SU-DHL-6 (cell line): ENCODE results near the gene TSPAN4.

ENCODE experiments used
- H2AFZ ChIP-seq: fragments of 200-600 bp; sonication (generic); 2 replicates; pipeline ENCODE4 v1.6.1; 2014; ENCODE audit warnings: low read depth, mild to moderate bottlenecking, moderate library complexity, mixed read lengths, antibody characterized with exemption, low read length; ENCODE audit not compliant: severe bottlenecking
- H3F3A ChIP-seq: fragments of 200-600 bp; shearing (Covaris generic); 2 replicates; pipeline ENCODE4 v1.6.0; 2016; ENCODE audit warnings: antibody characterized with exemption, mild to moderate bottlenecking; ENCODE audit not compliant: insufficient read depth
- H3K27ac ChIP-seq: fragments of 200-600 bp; sonication (generic); 2 replicates; pipeline ENCODE4 v1.5.1; 2016; ENCODE audit warnings: low read depth, mild to moderate bottlenecking, low read length, moderate library complexity, mixed read lengths
- H3K27me3 ChIP-seq: fragments of 200-600 bp; sonication (generic), shearing (Covaris generic); 2 replicates; pipeline ENCODE4 v1.6.0; 2014; ENCODE audit warnings: mild to moderate bottlenecking, low read length
- H3K36me3 ChIP-seq: fragments of 200-600 bp; sonication (generic); 2 replicates; pipeline ENCODE4 v1.6.1; 2014; ENCODE audit warnings: mild to moderate bottlenecking, low read length, mixed read lengths
- H3K4me2 ChIP-seq: fragments of 300-600, 200-600 bp; shearing (Covaris generic), sonication (generic); 2 replicates; pipeline ENCODE4 v1.6.0; 2014; ENCODE audit warnings: low read length, low read depth, mild to moderate bottlenecking; ENCODE audit not compliant: poor library complexity, severe bottlenecking
- H3K4me3 ChIP-seq: fragments of 200-600 bp; sonication (generic); 2 replicates; pipeline ENCODE4 v1.5.1; 2014; ENCODE audit warnings: antibody characterized with exemption, low read length, mild to moderate bottlenecking, mixed read lengths; ENCODE audit not compliant: insufficient read depth, poor library complexity, severe bottlenecking
- H3K79me2 ChIP-seq: fragments of 200-600 bp; sonication (generic); 2 replicates; pipeline ENCODE4 v1.6.1; 2014; ENCODE audit warnings: mild to moderate bottlenecking, low read length, moderate library complexity; ENCODE audit not compliant: insufficient read depth
- H3K9ac ChIP-seq: fragments of 200-600 bp; sonication (generic); 2 replicates; pipeline ENCODE4 v1.7.0; 2014; ENCODE audit warnings: mild to moderate bottlenecking, low read length
- H3K9me2 ChIP-seq: fragments of 200-600 bp; sonication (generic); replicated peaks from 2 replicates; pipeline ENCODE4 v1.6.1; 2014; ENCODE audit warnings: low read length; ENCODE audit not compliant: insufficient read depth
- H3K9me3 ChIP-seq: fragments of 200-600 bp; sonication (generic); 2 replicates; pipeline ENCODE4 v1.6.1; 2014; ENCODE audit warnings: low read length, mixed read lengths; ENCODE audit not compliant: insufficient read depth
- H4K20me1 ChIP-seq: fragments of 200-600 bp; sonication (generic); 2 replicates; pipeline ENCODE4 v1.6.1; 2014; ENCODE audit warnings: low read depth, mild to moderate bottlenecking, antibody characterized with exemption, low read length, moderate library complexity, mixed read lengths
- CTCF ChIP-seq: fragments of 200-600 bp; sonication (generic); IDR thresholded peaks from one replicate; pipeline ENCODE4 v1.5.1; 2017; ENCODE audit warnings: antibody characterized with exemption, mild to moderate bottlenecking, low read length, moderate library complexity; ENCODE audit not compliant: insufficient read depth, poor library complexity, severe bottlenecking
- EZH2phosphoT487 ChIP-seq: fragments of 200-600 bp; sonication (generic), shearing (Covaris generic); conservative IDR thresholded peaks from 2 replicates; pipeline ENCODE4 v1.6.1; 2018; ENCODE audit warnings: mild to moderate bottlenecking, antibody characterized with exemption, low read length, moderate library complexity, mixed read lengths

Gene TSPAN4

GRCh38 chr11:863910-864827 is 21.5 kb downstream of the TSPAN4 start:
- Histone ChIP-seq H3K79me2 (no peaks in the 10 kb centered on the region), H4K20me1 (no peaks in the 10 kb centered on the region), H3K27me3 (no peaks in the 10 kb centered on the region), H3K9me3 (no peaks in the 10 kb centered on the region), H3K27ac (no peak overlapping the region), H3K4me3 (no peak overlapping the region), H3K9me2 (no peaks in the 10 kb centered on the region), H3F3A (no peaks in the 10 kb centered on the region), H3K36me3 (no peaks in the 10 kb centered on the region), H3K4me2 (no peak overlapping the region), H3K9ac (no peak overlapping the region), H2AFZ (no peak overlapping the region)
- no peak for TF ChIP-seq EZH2phosphoT487
- no peak for TF ChIP-seq CTCF

- Histone ChIP-seq H3K27me3 (no peaks in the 10 kb centered on the region), H2AFZ (no peak overlapping the region), H3K79me2 (no peaks in the 10 kb centered on the region), H3K4me3 (no peak overlapping the region), H3K27ac (no peak overlapping the region), H3K9ac (no peak overlapping the region), H3K36me3 (no peaks in the 10 kb centered on the region), H3K9me2 (no peaks in the 10 kb centered on the region), H3F3A (no peaks in the 10 kb centered on the region), H4K20me1 (no peaks in the 10 kb centered on the region), H3K9me3 (no peaks in the 10 kb centered on the region), H3K4me2 (no peak overlapping the region)
- no peak for TF ChIP-seq EZH2phosphoT487
- TF ChIP-seq CTCF = no peak
These were observed 22.2 kb downstream of the TSPAN4 start for GRCh38 chr11:864898-865297.

- H3K9ac ChIP-seq = no peak overlapping the region
- no peaks in the 10 kb centered on the region for H4K20me1 ChIP-seq
These were observed 23.1 kb downstream of the TSPAN4 start for GRCh38 chr11:865462-866430.

More at GRCh38 chr11:865462-866430, 23.1 kb downstream of the TSPAN4 start:
- H3K9me2 ChIP-seq = no peaks in the 10 kb centered on the region
- no peak overlapping the region for H3K27ac ChIP-seq
- H3K79me2 ChIP-seq = no peaks in the 10 kb centered on the region
- TF ChIP-seq CTCF = no peak
- no peak for TF ChIP-seq EZH2phosphoT487
- H3K4me2 ChIP-seq = no peak overlapping the region
- no peak overlapping the region for H3K4me3 ChIP-seq
- no peaks in the 10 kb centered on the region for H3F3A ChIP-seq
- H3K27me3 ChIP-seq = no peaks in the 10 kb centered on the region
- no peak overlapping the region for H2AFZ ChIP-seq
- no peaks in the 10 kb centered on the region for H3K9me3 ChIP-seq
- no peaks in the 10 kb centered on the region for H3K36me3 ChIP-seq
